SK-N-SH treated with all-trans-retinoic acid at 6 μM for 48 hours (cell line): ENCODE measurements around the gene RNF213.
A peak's percentile ranks its signal among the peaks of the same experiment; 100 is the strongest.

Source experiments
- ATAC-seq: fragments of 200-7000 bp; cut with Tn5 transposase; 3 replicates; pipeline ENCODE4 v1.9.1; 2020; ENCODE audit warnings: mild to moderate bottlenecking, moderate library complexity
- ARNTL ChIP-seq: fragments of 450-650 bp; formaldehyde crosslinking; IDR thresholded peaks from 2 replicates; pipeline ENCODE4 v1.5.0; 2020; ENCODE audit warnings: low read depth, mild to moderate bottlenecking, moderate library complexity, borderline replicate concordance
- BACH2 ChIP-seq: fragments of 250-450 bp; sonication (Bioruptor Pico); IDR thresholded peaks from 2 replicates; pipeline ENCODE4 v1.9.0; 2021; ENCODE audit warnings: mild to moderate bottlenecking, borderline replicate concordance
- GLIS3 ChIP-seq: fragments of 250-450 bp; sonication (Bioruptor Pico); IDR thresholded peaks from 2 replicates; pipeline ENCODE4 v1.5.0; 2020; ENCODE audit warnings: mild to moderate bottlenecking, moderate library complexity
- ISL1 ChIP-seq: fragments of 250-450 bp; sonication (Bioruptor Pico); IDR thresholded peaks from 2 replicates; pipeline ENCODE4 v2.1.2; 2022; ENCODE audit warnings: mild to moderate bottlenecking, moderate library complexity
- OSR1 ChIP-seq: fragments of 250-450 bp; sonication (Bioruptor Pico); IDR thresholded peaks from 2 replicates; pipeline ENCODE4 v1.8.0; 2022; ENCODE audit warnings: moderate library complexity, mild to moderate bottlenecking, inconsistent platforms
- PATZ1 ChIP-seq: fragments of 250-450 bp; sonication (Bioruptor Pico); IDR thresholded peaks from 2 replicates; pipeline ENCODE4 v1.8.0; 2020; ENCODE audit warnings: mild to moderate bottlenecking, moderate library complexity, borderline replicate concordance
- POU6F1 ChIP-seq: fragments of 250-450 bp; sonication (Bioruptor Pico); IDR thresholded peaks from 2 replicates; pipeline ENCODE4 v1.8.0; 2021; ENCODE audit warnings: low read depth, mild to moderate bottlenecking, moderate library complexity, borderline replicate concordance
- PPARA ChIP-seq: fragments of 250-450 bp; sonication (Bioruptor Pico); IDR thresholded peaks from 2 replicates; pipeline ENCODE4 v1.5.0; 2020; ENCODE audit warnings: mild to moderate bottlenecking, borderline replicate concordance
- RARB ChIP-seq: fragments of 250-450 bp; sonication (Bioruptor Pico); IDR thresholded peaks from 2 replicates; pipeline ENCODE4 v1.8.0; 2021; ENCODE audit warnings: mild to moderate bottlenecking, moderate library complexity
- SNAI2 ChIP-seq: fragments of 250-450 bp; sonication (Bioruptor Pico); IDR thresholded peaks from 2 replicates; pipeline ENCODE4 v1.5.0; 2020; ENCODE audit warnings: mild to moderate bottlenecking, moderate library complexity
- TCF4 ChIP-seq: fragments of 250-450 bp; sonication (Bioruptor Pico); IDR thresholded peaks from 2 replicates; pipeline ENCODE4 v1.8.0; 2021; ENCODE audit warnings: mild to moderate bottlenecking, moderate library complexity, borderline replicate concordance
- ZC3H10 ChIP-seq: fragments of 250-450 bp; sonication (Bioruptor Pico); IDR thresholded peaks from 2 replicates; pipeline ENCODE4 v1.5.1; 2021; ENCODE audit warnings: mild to moderate bottlenecking, moderate library complexity
- ZFP30 ChIP-seq: fragments of 450-650 bp; formaldehyde crosslinking; IDR thresholded peaks from 2 replicates; pipeline ENCODE4 v1.5.0; 2022; ENCODE audit warnings: mild to moderate bottlenecking, moderate library complexity
- ZNF565 ChIP-seq: fragments of 450-650 bp; formaldehyde crosslinking; conservative IDR thresholded peaks from 2 replicates; pipeline ENCODE4 v1.5.0; 2020; ENCODE audit warnings: low read depth, mild to moderate bottlenecking, moderate library complexity
- ZNF8 ChIP-seq: fragments of 450-650 bp; formaldehyde crosslinking; IDR thresholded peaks from 2 replicates; pipeline ENCODE4 v1.5.0; 2020; ENCODE audit warnings: mild to moderate bottlenecking, moderate library complexity
- TF ChIP-seq, protein P1 (sequence below): fragments of 250-450 bp; sonication (Bioruptor Pico); IDR thresholded peaks from 2 replicates; pipeline ENCODE4 v1.5.1; 2020; ENCODE audit warnings: low read depth, mild to moderate bottlenecking, moderate library complexity
- TF ChIP-seq, protein P2 (sequence below): fragments of 250-450 bp; sonication (Bioruptor Pico); IDR thresholded peaks from 2 replicates; pipeline ENCODE4 v1.5.1; 2021; ENCODE audit warnings: mild to moderate bottlenecking, moderate library complexity

Gene RNF213

GRCh38 chr17:80348551-80349150 is 88.0 kb downstream of the RNF213 start (continued):
- no peak for TF ChIP-seq GLIS3 (CRISPR knock-in tag)
- TF ChIP-seq TCF4 (CRISPR knock-in tag), result no peak

- TF ChIP-seq, protein P1, sequence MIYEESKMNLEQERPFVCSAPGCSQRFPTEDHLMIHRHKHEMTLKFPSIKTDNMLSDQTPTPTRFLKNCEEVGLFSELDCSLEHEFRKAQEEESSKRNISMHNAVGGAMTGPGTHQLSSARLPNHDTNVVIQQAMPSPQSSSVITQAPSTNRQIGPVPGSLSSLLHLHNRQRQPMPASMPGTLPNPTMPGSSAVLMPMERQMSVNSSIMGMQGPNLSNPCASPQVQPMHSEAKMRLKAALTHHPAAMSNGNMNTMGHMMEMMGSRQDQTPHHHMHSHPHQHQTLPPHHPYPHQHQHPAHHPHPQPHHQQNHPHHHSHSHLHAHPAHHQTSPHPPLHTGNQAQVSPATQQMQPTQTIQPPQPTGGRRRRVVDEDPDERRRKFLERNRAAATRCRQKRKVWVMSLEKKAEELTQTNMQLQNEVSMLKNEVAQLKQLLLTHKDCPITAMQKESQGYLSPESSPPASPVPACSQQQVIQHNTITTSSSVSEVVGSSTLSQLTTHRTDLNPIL (CRISPR knock-in tag), result no peak
- TF ChIP-seq ZNF565 (CRISPR knock-in tag) (no peak), GLIS3 (CRISPR knock-in tag) (no peak), SNAI2 (CRISPR knock-in tag) (no peak), ARNTL (no peak), POU6F1 (CRISPR knock-in tag) (no peak), ZC3H10 (no peak), ISL1 (no peak), ZFP30 (CRISPR knock-in tag) (no peak), BACH2 (CRISPR knock-in tag) (no peak), PATZ1 (CRISPR knock-in tag) (no peak)
- TF ChIP-seq, protein P2, sequence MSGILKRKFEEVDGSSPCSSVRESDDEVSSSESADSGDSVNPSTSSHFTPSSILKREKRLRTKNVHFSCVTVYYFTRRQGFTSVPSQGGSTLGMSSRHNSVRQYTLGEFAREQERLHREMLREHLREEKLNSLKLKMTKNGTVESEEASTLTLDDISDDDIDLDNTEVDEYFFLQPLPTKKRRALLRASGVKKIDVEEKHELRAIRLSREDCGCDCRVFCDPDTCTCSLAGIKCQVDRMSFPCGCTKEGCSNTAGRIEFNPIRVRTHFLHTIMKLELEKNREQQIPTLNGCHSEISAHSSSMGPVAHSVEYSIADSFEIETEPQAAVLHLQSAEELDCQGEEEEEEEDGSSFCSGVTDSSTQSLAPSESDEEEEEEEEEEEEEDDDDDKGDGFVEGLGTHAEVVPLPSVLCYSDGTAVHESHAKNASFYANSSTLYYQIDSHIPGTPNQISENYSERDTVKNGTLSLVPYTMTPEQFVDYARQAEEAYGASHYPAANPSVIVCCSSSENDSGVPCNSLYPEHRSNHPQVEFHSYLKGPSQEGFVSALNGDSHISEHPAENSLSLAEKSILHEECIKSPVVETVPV (CRISPR knock-in tag), result no peak
- peak; percentile 25; the same call in 2 of the 3 replicates for ATAC-seq
These were observed 88.5 kb downstream of the RNF213 start for GRCh38 chr17:80349151-80349651.

GRCh38 chr17:80349751-80350150 is 89.1 kb downstream of the RNF213 start:
- ATAC-seq, result no peak
- TF ChIP-seq, protein P2 (CRISPR knock-in tag), result no peak
- TF ChIP-seq PPARA (CRISPR knock-in tag), result no peak
- no peak for TF ChIP-seq ZNF565 (CRISPR knock-in tag)
- TF ChIP-seq TCF4 (CRISPR knock-in tag), result no peak
- TF ChIP-seq RARB (CRISPR knock-in tag), result no peak
- TF ChIP-seq ZNF8 (CRISPR knock-in tag), result no peak
- no peak for TF ChIP-seq ISL1
- no peak for TF ChIP-seq ZFP30 (CRISPR knock-in tag)

- no peak for TF ChIP-seq ARNTL
- TF ChIP-seq RARB (CRISPR knock-in tag), result no peak
- TF ChIP-seq OSR1 (CRISPR knock-in tag), result no peak
- no peak for TF ChIP-seq ZNF565 (CRISPR knock-in tag)
- no peak for ATAC-seq
These were observed 91.7 kb downstream of the RNF213 start for GRCh38 chr17:80352216-80352895.
